IMR-90 (cell line): ENCODE measurements around the gene GALR2. TPM values are rescaled to one million over a fixed set of nuclear protein-coding genes. Genes with fewer than 3 reads are reported as not detected.

ENCODE experiments used
- ATAC-seq: fragments of 200-7000 bp; cut with Tn5 transposase; 2 replicates; pipeline ENCODE4 v1.9.1; 2020; ENCODE audit warnings: low read depth, mild to moderate bottlenecking, moderate library complexity
- BruUV-seq: library from RNA; stranded (reverse); fragments of 400-500 nt; replicated peaks from 2 replicates; lab custom pipeline; 2021; lab: Mats Ljungman, UMichigan
- CTCF ChIA-PET: fragments of 300-600 bp; formaldehyde crosslinking; extraction: SDS; loops from one replicate; lab custom pipeline; 2021; ENCODE audit warnings: antibody characterized with exemption; lab: Yijun Ruan, JAX
- POLR2A ChIA-PET: fragments of 300-600 bp; sonication (Branson Sonifier 250); formaldehyde crosslinking; loops from one replicate; lab custom pipeline; 2022; ENCODE audit warnings: antibody characterized with exemption; ENCODE audit not compliant: unreplicated experiment; lab: Charles Lee
- DNase-seq: peaks from one replicate; pipeline ENCODE4 v3.0.0; 2013
- H2AFZ ChIP-seq: replicated peaks from 2 replicates; pipeline ENCODE3; 2013; ENCODE audit warnings: low read length, mild to moderate bottlenecking; ENCODE audit not compliant: poor library complexity
- H2AK5ac ChIP-seq: 2 replicates; pipeline ENCODE4 v1.6.1; 2013; ENCODE audit warnings: low read depth, low read length, inconsistent platforms
- H2AK9ac ChIP-seq: replicated peaks from 2 replicates; pipeline ENCODE3; 2013; ENCODE audit warnings: mild to moderate bottlenecking, low read depth, low read length, moderate library complexity; ENCODE audit not compliant: poor library complexity
- H2BK120ac ChIP-seq: 2 replicates; pipeline ENCODE4 v1.6.1; 2013; ENCODE audit warnings: low read depth, low read length, inconsistent platforms
- H2BK15ac ChIP-seq: 3 replicates; pipeline ENCODE4 v1.6.1; 2013; ENCODE audit warnings: low read depth, low read length, inconsistent platforms
- H2BK20ac ChIP-seq: 2 replicates; pipeline ENCODE4 v1.6.1; 2013; ENCODE audit warnings: low read depth, mild to moderate bottlenecking, inconsistent platforms, low read length, moderate library complexity
- H2BK5ac ChIP-seq: 2 replicates; pipeline ENCODE4 v1.6.1; 2013; ENCODE audit warnings: mild to moderate bottlenecking, low read depth, low read length, inconsistent platforms; ENCODE audit not compliant: poor library complexity, severe bottlenecking
- H3K14ac ChIP-seq: replicated peaks from 2 replicates; pipeline ENCODE4 v1.6.1; 2013; ENCODE audit warnings: low read depth, low read length, inconsistent platforms
- H3K18ac ChIP-seq: 2 replicates; pipeline ENCODE4 v1.6.1; 2013; ENCODE audit warnings: low read depth, low read length, control low read depth
- H3K23ac ChIP-seq: 2 replicates; pipeline ENCODE4 v1.6.1; 2013; ENCODE audit warnings: low read depth, low read length, inconsistent platforms
- H3K27ac ChIP-seq: 2 replicates; pipeline ENCODE4 v1.5.1; 2013; ENCODE audit warnings: mild to moderate bottlenecking, control low read depth, low read length; ENCODE audit not compliant: insufficient read depth
- H3K27me3 ChIP-seq: 2 replicates; pipeline ENCODE4 v1.6.1; 2013; ENCODE audit warnings: low read length; ENCODE audit not compliant: control insufficient read depth, insufficient read depth
- H3K36me3 ChIP-seq: 2 replicates; pipeline ENCODE4 v1.6.1; 2013; ENCODE audit warnings: low read length, mixed read lengths; ENCODE audit not compliant: control insufficient read depth, insufficient read depth
- H3K4ac ChIP-seq: 2 replicates; pipeline ENCODE4 v1.6.1; 2013; ENCODE audit warnings: low read depth, low read length, inconsistent platforms
- H3K4me1 ChIP-seq: 2 replicates; pipeline ENCODE4 v1.6.1; 2013; ENCODE audit warnings: low read length, mixed read lengths; ENCODE audit not compliant: control insufficient read depth, insufficient read depth
- H3K4me2 ChIP-seq: 2 replicates; pipeline ENCODE4 v1.6.1; 2013; ENCODE audit warnings: low read depth, mild to moderate bottlenecking, control low read depth, low read length, moderate library complexity
- H3K4me3 ChIP-seq: 2 replicates; pipeline ENCODE4 v1.5.1; 2013; ENCODE audit warnings: low read depth, mild to moderate bottlenecking, control low read depth, low read length, moderate library complexity; ENCODE audit not compliant: insufficient read depth
- H3K56ac ChIP-seq: 2 replicates; pipeline ENCODE4 v1.6.1; 2013; ENCODE audit warnings: low read length, inconsistent platforms; ENCODE audit not compliant: insufficient read depth; ENCODE audit errors: extremely low read depth
- H3K79me1 ChIP-seq, 2 experiments: 2 replicates each; pipeline ENCODE4 v1.6.1; 2013; ENCODE audit warnings: low read length in 2 of 2, inconsistent platforms in 1 of 2, low read depth in 1 of 2
- H3K9ac ChIP-seq: 2 replicates; pipeline ENCODE4 v1.6.1; 2013; ENCODE audit warnings: low read depth, low read length, control low read depth
- H3K9me1 ChIP-seq: 2 replicates; pipeline ENCODE4 v1.6.1; 2013; ENCODE audit warnings: low read length, inconsistent platforms; ENCODE audit not compliant: insufficient read depth
- H3K9me3 ChIP-seq: 2 replicates; pipeline ENCODE4 v1.6.1; 2013; ENCODE audit warnings: low read length; ENCODE audit not compliant: control insufficient read depth, insufficient read depth
- H4K20me1 ChIP-seq: 2 replicates; pipeline ENCODE4 v1.6.1; 2013; ENCODE audit warnings: low read length, inconsistent platforms; ENCODE audit not compliant: insufficient read depth
- H4K5ac ChIP-seq: 2 replicates; pipeline ENCODE4 v1.6.1; 2013; ENCODE audit warnings: mild to moderate bottlenecking, low read depth, low read length, control low read depth
- H4K8ac ChIP-seq, 2 experiments: 2 replicates each; pipeline ENCODE4 v1.6.1; 2013; ENCODE audit warnings: low read depth in 2 of 2, low read length in 2 of 2, control low read depth in 1 of 2, inconsistent platforms in 1 of 2
- H4K91ac ChIP-seq: 2 replicates; pipeline ENCODE4 v1.6.1; 2013; ENCODE audit warnings: low read depth, low read length, inconsistent platforms; ENCODE audit not compliant: insufficient read depth
- CEBPB ChIP-seq: IDR thresholded peaks from 2 replicates; pipeline ENCODE4 v1.6.1; 2012; ENCODE audit warnings: low read depth, low read length, improper control_type of control experiment
- FOS ChIP-seq: fragments of 150-350 bp; IDR thresholded peaks from 2 replicates; pipeline ENCODE4 v1.6.1; 2016; ENCODE audit warnings: low read depth, low read length
- SMC3 ChIP-seq: fragments of 150-350 bp; IDR thresholded peaks from 2 replicates; pipeline ENCODE4 v1.6.1; 2016; ENCODE audit warnings: low read depth, mild to moderate bottlenecking, antibody characterized with exemption, low read length, moderate library complexity
- WGBS, 2 experiments: methylation state at CpG; one replicate each; pipeline versions ENCODE4 v1.1.5 to v1.1.7; 2013; ENCODE audit warnings: missing lambda C conversion rate in 2 of 2; ENCODE audit not compliant: insufficient read length in 1 of 2; ENCODE audit errors: extremely low coverage in 2 of 2; 5-methylcytosine and 5-hydroxymethylcytosine counted together
- dilution Hi-C: fragments of 300-500 bp; cut with HindIII; formaldehyde crosslinking; loops from one replicate; pipeline ENCODE4 v1.14.3; 2018; ENCODE audit warnings: low sequenced_read_pairs; ENCODE audit not compliant: unreplicated experiment
- in situ Hi-C: fragments of 300-500 bp; cut with MboI; formaldehyde crosslinking; loops from 3 replicates; pipeline ENCODE4 v1.14.3; 2019; ENCODE audit warnings: low sequenced_read_pairs, inconsistent platforms, mixed read lengths
- intact Hi-C: fragments of 100-400 bp; cut with micrococcal nuclease; formaldehyde crosslinking; loops from 2 replicates; pipeline ENCODE4 v1.10.0; 2022
- polyA plus RNA-seq, 3 experiments: library from polyadenylated mRNA; depleted of rRNA; stranded (reverse); fragments of >200 nt; gene quantifications; 2 replicates each; pipeline ENCODE4 v1.2.3, GENCODE V29; 2012; ENCODE audit warnings: low replicate concordance in 1 of 3
- total RNA-seq: library from RNA; depleted of rRNA; stranded (reverse); fragments of >200 nt; gene quantifications from 2 replicates; pipeline ENCODE4 v1.2.3, GENCODE V29; 2012
- TF ChIP-seq, protein P1 (sequence below): fragments of 150-350 bp; IDR thresholded peaks from 2 replicates; pipeline ENCODE4 v1.6.1; 2016; ENCODE audit warnings: low read depth, mild to moderate bottlenecking, low read length, moderate library complexity, borderline replicate concordance

Gene GALR2
- total and polyA plus RNA-seq, 2 of the 4 experiments (the other 2 are of a cell fraction), result 0.07 TPM; not detected in 1

DNA sequence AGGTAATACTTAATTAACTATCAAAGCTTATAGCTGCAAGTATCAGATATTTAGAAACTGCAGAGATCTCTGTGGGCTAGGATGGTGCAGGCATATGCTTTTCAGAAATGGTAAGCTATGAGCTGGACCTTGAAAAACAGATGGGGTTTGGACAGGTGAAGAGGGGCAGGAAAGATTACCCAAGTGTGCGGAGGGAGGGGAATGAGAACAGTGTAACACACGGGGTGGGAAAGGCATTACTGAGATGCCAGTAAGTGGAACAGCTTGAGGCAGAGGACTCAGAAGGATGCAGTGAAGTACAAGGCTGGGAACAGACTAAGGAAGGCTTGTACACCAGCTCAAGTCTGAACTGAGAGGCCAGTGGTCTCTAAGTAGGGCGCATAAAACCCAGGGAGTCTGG is 25.3 kb upstream of the GALR2 start:
- DNase-seq (no peak), ATAC-seq (no peak)
- no peak overlapping the region for H3K23ac ChIP-seq
- intact Hi-C loops, result no loop called here
- no peak overlapping the region for H4K8ac ChIP-seq
- 100% methylated on average over 2 of the region's 3 CpGs; no CpG with 5 or more reads in 1 of the 2 experiments for WGBS, 2 experiments
- POLR2A ChIA-PET, result no interaction called here
- no peak overlapping the region for H2AK9ac ChIP-seq
- no peak overlapping the region for H2BK5ac ChIP-seq
- H3K79me1 ChIP-seq, result peaks cover 10 to 67% of the 10 kb centered on the region in 2 experiments
- H2BK15ac ChIP-seq, result no peak overlapping the region
- H3K4me1 ChIP-seq, result no peaks in the 10 kb centered on the region; the same call in 1 of the 2 replicates
- no peak overlapping the region for H3K56ac ChIP-seq
- H2AK5ac ChIP-seq, result no peak overlapping the region
- H3K9ac ChIP-seq, result no peak overlapping the region
- no peak overlapping the region for H2BK20ac ChIP-seq
- H3K36me3 ChIP-seq, result peaks cover 68% of the 10 kb centered on the region
- no peak overlapping the region for H2AFZ ChIP-seq
- no peak overlapping the region for H4K91ac ChIP-seq
- dilution Hi-C loops, result no loop called here
- H3K9me1 ChIP-seq, result peaks cover 21% of the 10 kb centered on the region
- H3K9me3 ChIP-seq, result no peaks in the 10 kb centered on the region
- no peak for TF ChIP-seq FOS
- TF ChIP-seq CEBPB, result no peak
- TF ChIP-seq, protein P1, sequence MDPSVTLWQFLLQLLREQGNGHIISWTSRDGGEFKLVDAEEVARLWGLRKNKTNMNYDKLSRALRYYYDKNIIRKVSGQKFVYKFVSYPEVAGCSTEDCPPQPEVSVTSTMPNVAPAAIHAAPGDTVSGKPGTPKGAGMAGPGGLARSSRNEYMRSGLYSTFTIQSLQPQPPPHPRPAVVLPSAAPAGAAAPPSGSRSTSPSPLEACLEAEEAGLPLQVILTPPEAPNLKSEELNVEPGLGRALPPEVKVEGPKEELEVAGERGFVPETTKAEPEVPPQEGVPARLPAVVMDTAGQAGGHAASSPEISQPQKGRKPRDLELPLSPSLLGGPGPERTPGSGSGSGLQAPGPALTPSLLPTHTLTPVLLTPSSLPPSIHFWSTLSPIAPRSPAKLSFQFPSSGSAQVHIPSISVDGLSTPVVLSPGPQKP, result no peak
- no peak for TF ChIP-seq SMC3
- peaks cover 29% of the 10 kb centered on the region for H4K20me1 ChIP-seq
- H2BK120ac ChIP-seq, result no peak overlapping the region
- no peak overlapping the region for H4K5ac ChIP-seq
- no peak overlapping the region for H3K4me2 ChIP-seq
- no peak overlapping the region for H3K14ac ChIP-seq
- no peaks in the 10 kb centered on the region for H3K27me3 ChIP-seq
- H3K18ac ChIP-seq, result no peak overlapping the region
- H3K27ac ChIP-seq, result no peak overlapping the region
- no peak overlapping the region for H3K4me3 ChIP-seq
- in situ Hi-C loops, result no loop called here
- no TSS peak for BruUV-seq
- H3K4ac ChIP-seq, result no peak overlapping the region
- CTCF ChIA-PET, result no interaction called here
